GM04504 (cell line): ENCODE measurements around the gene SLC7A11.

ENCODE experiments used
- DNase-seq: peaks from one replicate; pipeline ENCODE4 v3.0.0-alpha.2; 2012; ENCODE audit warnings: low read depth

The SLC7A11 gene

GRCh38 chr4:138161351-138161750, 80.8 kb downstream of the SLC7A11 start:
- DNase-seq = no peak

- peak; percentile 54 for DNase-seq
These were observed 83.3 kb downstream of the SLC7A11 start for GRCh38 chr4:138158746-138159297.

GRCh38 chr4:138140879-138141278, 101.3 kb downstream of the SLC7A11 start:
- no peak for DNase-seq

GRCh38 chr4:138138774-138139173, 103.4 kb downstream of the SLC7A11 start:
- DNase-seq = no peak

- no peak for DNase-seq
These were observed 106.5 kb downstream of the SLC7A11 start for GRCh38 chr4:138135610-138136009.

- DNase-seq = no peak
These were observed 123.9 kb downstream of the SLC7A11 start for GRCh38 chr4:138118270-138118669.

- no peak for DNase-seq
These were observed 127.1 kb downstream of the SLC7A11 start for GRCh38 chr4:138115053-138115452.

GRCh38 chr4:138114434-138114833, 127.7 kb downstream of the SLC7A11 start:
- DNase-seq = no peak
